Trophoblast cell (in vitro differentiated cells and primary cell): ENCODE measurements around the gene SPON1.
A peak's percentile ranks its signal among the peaks of the same experiment; 100 is the strongest.

Source experiments
- DNase-seq, 2 donors: peaks; one replicate each; pipeline ENCODE4 v3.0.0-alpha.2; 2016
- H2AFZ ChIP-seq: 2 replicates; pipeline ENCODE4 v1.6.1; 2013; ENCODE audit warnings: low read length, moderate library complexity, mild to moderate bottlenecking; ENCODE audit not compliant: insufficient read depth, poor library complexity
- H2AK5ac ChIP-seq: 2 replicates; pipeline ENCODE4 v1.6.1; 2013; ENCODE audit warnings: mild to moderate bottlenecking, low read length
- H2BK120ac ChIP-seq: 2 replicates; pipeline ENCODE4 v1.6.1; 2013; ENCODE audit warnings: low read length, mild to moderate bottlenecking, moderate library complexity; ENCODE audit not compliant: insufficient read depth, poor library complexity
- H2BK12ac ChIP-seq: 2 replicates; pipeline ENCODE4 v1.6.1; 2013; ENCODE audit warnings: mild to moderate bottlenecking, low read length, moderate library complexity
- H2BK5ac ChIP-seq: 2 replicates; pipeline ENCODE4 v1.6.1; 2013; ENCODE audit warnings: low read length, low read depth, moderate library complexity, mild to moderate bottlenecking; ENCODE audit not compliant: poor library complexity
- H3K14ac ChIP-seq: 2 replicates; pipeline ENCODE4 v1.6.1; 2013; ENCODE audit warnings: mild to moderate bottlenecking, low read length
- H3K18ac ChIP-seq: 2 replicates; pipeline ENCODE4 v1.6.1; 2013; ENCODE audit warnings: mild to moderate bottlenecking, low read length
- H3K23ac ChIP-seq: 2 replicates; pipeline ENCODE4 v1.6.1; 2013; ENCODE audit warnings: low read length
- H3K27ac ChIP-seq: 2 replicates; pipeline ENCODE4 v1.5.1; 2013; ENCODE audit warnings: low read depth, mild to moderate bottlenecking, inconsistent platforms, low read length, moderate library complexity
- H3K27me3 ChIP-seq: 2 replicates; pipeline ENCODE4 v1.6.1; 2013; ENCODE audit warnings: inconsistent platforms, mild to moderate bottlenecking, low read length, moderate library complexity; ENCODE audit not compliant: insufficient read depth
- H3K36me3 ChIP-seq, 2 experiments: 1 replicate in 1 of 2; 2 replicates in 1 of 2; pipeline ENCODE4 v1.6.1; 2013; ENCODE audit warnings: low read length in 2 of 2, mild to moderate bottlenecking in 2 of 2, moderate library complexity in 1 of 2; ENCODE audit not compliant: insufficient read depth in 2 of 2, control insufficient read depth in 1 of 2
- H3K4ac ChIP-seq: 2 replicates; pipeline ENCODE4 v1.6.1; 2013; ENCODE audit warnings: low read depth, mild to moderate bottlenecking, low read length, moderate library complexity
- H3K4me1 ChIP-seq, 2 experiments: 1 replicate in 1 of 2; 2 replicates in 1 of 2; pipeline ENCODE4 v1.6.1; 2013; ENCODE audit warnings: low read length in 2 of 2, mild to moderate bottlenecking in 2 of 2, moderate library complexity in 1 of 2; ENCODE audit not compliant: insufficient read depth in 2 of 2, control insufficient read depth in 1 of 2
- H3K4me2 ChIP-seq: 2 replicates; pipeline ENCODE4 v1.6.1; 2013; ENCODE audit warnings: inconsistent platforms, mild to moderate bottlenecking, low read length, moderate library complexity
- H3K4me3 ChIP-seq: 2 replicates; pipeline ENCODE4 v1.5.1; 2013; ENCODE audit warnings: mild to moderate bottlenecking, low read depth, low read length, inconsistent platforms
- H3K79me1 ChIP-seq: one replicate; pipeline ENCODE4 v1.6.1; 2013; ENCODE audit warnings: low read length
- H3K79me2 ChIP-seq: 2 replicates; pipeline ENCODE4 v1.6.1; 2013; ENCODE audit warnings: low read length, mild to moderate bottlenecking; ENCODE audit not compliant: control insufficient read depth, insufficient read depth, poor library complexity
- H3K9ac ChIP-seq: 2 replicates; pipeline ENCODE4 v1.6.1; 2013; ENCODE audit warnings: mild to moderate bottlenecking, low read length
- H3K9me3 ChIP-seq: 2 replicates; pipeline ENCODE4 v1.6.1; 2013; ENCODE audit warnings: low read depth, mild to moderate bottlenecking, control low read depth, inconsistent platforms, low read length; ENCODE audit not compliant: insufficient read depth
- H4K12ac ChIP-seq: 2 replicates; pipeline ENCODE4 v1.6.1; 2013; ENCODE audit warnings: low read depth, mild to moderate bottlenecking, low read length, moderate library complexity
- H4K8ac ChIP-seq: 2 replicates; pipeline ENCODE4 v1.6.1; 2013; ENCODE audit warnings: low read depth, mild to moderate bottlenecking, low read length, moderate library complexity
- H4K91ac ChIP-seq: one replicate; pipeline ENCODE4 v1.6.1; 2013; ENCODE audit warnings: low read depth, mild to moderate bottlenecking, low read length, moderate library complexity
- WGBS: extraction: QIAGEN DNeasy Blood & Tissue Kit; methylation state at CpG from one replicate; pipeline ENCODE4 v1.1.7; 2013; ENCODE audit warnings: missing lambda C conversion rate; ENCODE audit not compliant: insufficient read length, insufficient coverage; ENCODE audit errors: extremely low coverage; 5-methylcytosine and 5-hydroxymethylcytosine counted together

SPON1 gene

DNA sequence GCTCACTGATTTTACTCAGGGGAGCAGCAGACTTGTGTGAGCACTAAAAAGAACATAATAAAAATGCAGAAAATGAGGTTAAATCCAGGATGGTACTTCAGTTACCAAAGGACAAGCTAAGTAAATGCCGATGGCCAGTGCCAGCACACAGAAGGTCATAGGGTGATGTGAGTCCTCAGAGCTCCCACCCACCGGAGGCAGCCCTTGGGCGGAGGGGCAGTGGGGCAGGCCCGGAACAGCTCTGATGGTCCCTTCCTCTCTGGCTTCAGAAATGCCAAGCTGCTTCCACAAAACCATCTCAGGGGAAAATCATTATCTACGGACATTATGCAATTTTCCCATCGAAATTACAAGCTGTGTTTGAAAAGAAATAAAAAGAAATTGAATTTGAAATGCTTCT lies 271.9 kb downstream of the SPON1 start:
- Histone ChIP-seq H2BK120ac (no peak overlapping the region), H4K91ac (no peak overlapping the region), H3K4me1 (no peaks in the 10 kb centered on the region), H4K12ac (no peak overlapping the region), H3K23ac (no peak overlapping the region), H4K8ac (no peak overlapping the region), H3K4me3 (no peak overlapping the region), H2BK12ac (no peak overlapping the region), H3K9me3 (no peaks in the 10 kb centered on the region), H3K27me3 (peaks cover 5% of the 10 kb centered on the region), H3K9ac (no peak overlapping the region), H2BK5ac (no peak overlapping the region), H3K79me1 (no peaks in the 10 kb centered on the region), H3K79me2 (no peaks in the 10 kb centered on the region), H2AK5ac (no peak overlapping the region), H2AFZ (no peak overlapping the region), H3K36me3 (no peaks in the 10 kb centered on the region), H3K4me2 (no peak overlapping the region), H3K27ac (no peak overlapping the region), H3K14ac (no peak overlapping the region), H3K18ac (no peak overlapping the region), H3K4ac (no peak overlapping the region)
- no peak for DNase-seq
- WGBS = no CpG with 5 or more reads among the region's 6 CpGs

DNA sequence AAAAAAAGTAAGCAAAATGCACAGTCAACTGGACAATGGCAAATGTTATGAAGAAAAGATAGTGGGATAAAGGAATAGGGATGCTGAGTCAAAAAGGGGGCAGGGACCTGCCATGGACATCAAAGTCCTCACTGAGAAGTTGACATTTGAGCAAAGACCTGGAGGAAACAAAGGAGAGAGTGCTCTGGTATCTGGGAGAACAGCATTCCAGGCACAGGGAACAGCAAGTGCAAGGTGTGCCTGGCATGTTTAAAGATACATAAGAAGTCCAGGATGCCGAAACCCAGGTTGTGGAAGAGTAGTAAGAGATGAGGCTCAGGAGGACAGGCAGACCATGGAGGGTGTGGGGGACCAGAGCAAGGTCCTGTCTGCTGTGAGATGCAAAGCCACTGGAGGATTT lies 273.2 kb downstream of the SPON1 start:
- no peak overlapping the region for H3K4me3 ChIP-seq
- no peak overlapping the region for H2AFZ ChIP-seq
- H3K27me3 ChIP-seq = no peaks in the 10 kb centered on the region
- no peak overlapping the region for H4K8ac ChIP-seq
- no peaks in the 10 kb centered on the region for H3K79me1 ChIP-seq
- no peak overlapping the region for H3K23ac ChIP-seq
- no peak overlapping the region for H3K4me2 ChIP-seq
- H2BK5ac ChIP-seq = no peak overlapping the region
- no peak overlapping the region for H3K4ac ChIP-seq
- no peak overlapping the region for H3K27ac ChIP-seq
- no peak overlapping the region for H4K91ac ChIP-seq
- H2BK120ac ChIP-seq = no peak overlapping the region
- no peaks in the 10 kb centered on the region for H3K36me3 ChIP-seq
- WGBS = no CpG with 5 or more reads among the region's 1 CpG
- H3K18ac ChIP-seq = no peak overlapping the region
- no peaks in the 10 kb centered on the region for H3K9me3 ChIP-seq
- no peaks in the 10 kb centered on the region for H3K4me1 ChIP-seq
- H3K9ac ChIP-seq = no peak overlapping the region
- no peak overlapping the region for H2BK12ac ChIP-seq
- no peak overlapping the region for H3K14ac ChIP-seq
- no peak overlapping the region for H4K12ac ChIP-seq
- no peak overlapping the region for H2AK5ac ChIP-seq
- H3K79me2 ChIP-seq = no peaks in the 10 kb centered on the region
- DNase-seq = peak; percentile 29 to 69

DNA sequence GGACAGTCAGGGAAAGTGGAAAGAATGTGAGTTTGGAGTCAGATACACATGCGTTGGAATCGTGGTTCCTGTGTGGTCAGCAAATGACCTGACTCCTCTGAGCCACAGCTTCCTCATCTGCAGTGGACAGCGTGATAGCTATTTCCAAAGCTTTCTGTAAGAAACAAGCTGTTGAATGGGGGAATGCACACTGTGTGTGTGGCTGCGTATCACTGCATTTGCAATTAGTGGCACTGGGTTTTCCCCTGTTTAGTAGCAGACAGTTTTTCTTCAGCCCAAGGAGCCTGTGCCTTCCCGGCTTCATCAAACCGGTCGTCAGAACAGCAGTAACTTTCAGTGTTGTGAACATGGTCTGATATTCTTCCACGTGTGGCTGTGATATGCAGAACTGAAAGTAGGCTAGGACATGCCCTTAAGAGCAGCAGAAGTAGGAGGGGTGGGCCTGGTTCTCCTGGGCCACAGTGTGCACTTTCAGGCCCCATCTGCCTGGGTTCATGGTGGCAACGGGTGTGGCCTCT lies 275.0 kb downstream of the SPON1 start:
- Histone ChIP-seq H3K4me3 (no peak overlapping the region), H4K91ac (no peak overlapping the region), H3K27ac (no peak overlapping the region), H3K79me1 (no peaks in the 10 kb centered on the region), H3K36me3 (no peaks in the 10 kb centered on the region), H2AK5ac (no peak overlapping the region), H3K79me2 (no peaks in the 10 kb centered on the region), H3K4me2 (no peak overlapping the region), H3K9ac (no peak overlapping the region), H3K14ac (no peak overlapping the region), H2AFZ (no peak overlapping the region), H3K4ac (no peak overlapping the region), H4K8ac (no peak overlapping the region), H3K27me3 (no peaks in the 10 kb centered on the region), H3K4me1 (no peaks in the 10 kb centered on the region), H4K12ac (no peak overlapping the region), H2BK5ac (no peak overlapping the region), H3K23ac (no peak overlapping the region), H3K9me3 (no peaks in the 10 kb centered on the region), H2BK120ac (no peak overlapping the region), H3K18ac (no peak overlapping the region), H2BK12ac (no peak overlapping the region)
- WGBS = no CpG with 5 or more reads among the region's 9 CpGs
- no peak for DNase-seq

DNA sequence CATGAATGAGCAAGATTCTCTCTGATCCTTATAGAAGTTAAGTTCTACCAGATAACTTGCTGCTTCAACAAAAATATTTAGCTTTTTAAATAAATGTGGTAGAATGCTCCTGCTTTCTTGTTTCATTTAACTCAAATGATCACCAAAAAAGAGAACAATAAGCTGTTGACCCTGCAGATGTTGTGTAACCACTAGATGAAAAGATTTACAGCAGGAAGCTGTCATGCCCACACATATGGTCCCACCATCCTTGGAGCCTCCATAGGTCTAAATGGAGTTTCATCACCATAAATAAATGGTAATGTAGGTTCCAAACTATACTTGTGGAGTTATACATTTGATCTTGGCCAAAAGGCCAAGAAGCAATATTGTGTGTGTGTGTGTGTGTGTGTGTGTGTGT lies 277.7 kb downstream of the SPON1 start:
- no peak for DNase-seq
- H3K14ac ChIP-seq = no peak overlapping the region
- peaks cover 2% of the 10 kb centered on the region for H3K9me3 ChIP-seq
- H2BK120ac ChIP-seq = no peak overlapping the region
- H3K4ac ChIP-seq = no peak overlapping the region
- no peak overlapping the region for H4K8ac ChIP-seq
- no peak overlapping the region for H3K27ac ChIP-seq
- H4K91ac ChIP-seq = no peak overlapping the region
- no peak overlapping the region for H2BK12ac ChIP-seq
- H3K23ac ChIP-seq = no peak overlapping the region
- H2AFZ ChIP-seq = no peak overlapping the region
- no peak overlapping the region for H4K12ac ChIP-seq
- no peaks in the 10 kb centered on the region for H3K36me3 ChIP-seq
- H2BK5ac ChIP-seq = no peak overlapping the region
- H2AK5ac ChIP-seq = no peak overlapping the region
- no peaks in the 10 kb centered on the region for H3K4me1 ChIP-seq
- no peak overlapping the region for H3K4me2 ChIP-seq
- no peaks in the 10 kb centered on the region for H3K79me1 ChIP-seq
- no peak overlapping the region for H3K18ac ChIP-seq
- H3K4me3 ChIP-seq = no peak overlapping the region
- no peaks in the 10 kb centered on the region for H3K79me2 ChIP-seq
- no peak overlapping the region for H3K9ac ChIP-seq
- H3K27me3 ChIP-seq = no peaks in the 10 kb centered on the region
